ENCODE measurements around the gene FAM216B.
"Not testable (repeated sequence)": the region's sequence is repeated elsewhere in the genome, so short reads cannot be mapped to it uniquely, and the experiment has no call there.

The FAM216B gene

DNA sequence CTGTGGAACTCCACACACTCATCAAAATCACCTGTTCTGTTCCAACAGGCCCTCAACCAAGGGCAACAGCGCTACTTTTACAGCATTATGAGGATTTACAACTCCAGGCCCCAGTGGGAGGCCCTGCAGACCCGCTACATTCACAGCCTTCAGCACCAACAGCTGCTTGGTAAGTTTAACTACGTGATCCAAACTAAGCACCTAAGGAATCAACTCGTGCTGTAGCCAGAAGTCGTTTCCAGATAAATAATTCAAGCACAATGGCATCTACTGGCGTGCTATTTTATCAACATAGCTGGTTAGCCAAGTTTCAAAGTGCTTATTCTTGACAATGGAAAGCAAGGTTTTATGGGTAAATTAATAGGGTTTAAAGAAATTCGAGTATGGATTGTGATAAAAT is 5.3 kb downstream of the FAM216B start:
- no peak for DNase-seq

DNA sequence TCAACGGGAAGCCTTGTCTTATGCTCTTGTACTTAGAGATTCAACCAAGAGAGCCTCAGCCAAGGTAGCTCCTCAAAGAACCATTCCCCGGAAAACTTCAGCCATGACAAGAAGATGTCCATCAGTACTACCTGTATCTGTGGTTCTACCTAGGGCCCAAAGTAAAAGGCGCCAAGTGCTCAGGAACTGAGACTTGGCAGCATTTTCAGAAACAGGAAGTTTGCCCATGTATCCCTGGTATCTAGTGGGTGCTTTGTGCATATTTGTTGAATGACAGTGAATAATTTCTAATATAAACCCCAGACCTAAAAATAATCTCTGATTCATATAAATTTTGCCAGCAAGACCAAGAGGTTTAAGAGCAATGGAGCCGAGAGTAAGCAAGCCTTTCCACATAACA is 7.2 kb downstream of the FAM216B start:
- DNase-seq, result no peak

DNA sequence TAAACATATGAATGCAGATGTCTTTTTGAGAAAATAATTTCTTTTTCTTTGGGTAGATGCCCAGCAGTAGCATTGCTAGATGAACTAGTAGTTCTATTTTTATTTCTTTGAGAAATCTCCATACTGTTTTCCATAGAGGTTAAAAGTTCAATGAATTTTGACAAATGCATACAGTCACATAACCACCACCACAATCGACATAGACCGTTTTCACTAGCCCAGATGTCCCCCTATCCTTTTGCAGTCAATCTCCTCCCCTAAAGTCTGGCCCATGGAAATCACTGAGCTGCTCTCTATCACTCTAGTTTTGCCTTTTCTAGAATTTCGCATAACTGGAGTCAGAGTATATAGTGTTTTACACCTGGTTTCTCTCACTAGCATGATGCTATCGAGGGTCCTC is 10.8 kb downstream of the FAM216B start:
- DNase-seq, result no peak

DNA sequence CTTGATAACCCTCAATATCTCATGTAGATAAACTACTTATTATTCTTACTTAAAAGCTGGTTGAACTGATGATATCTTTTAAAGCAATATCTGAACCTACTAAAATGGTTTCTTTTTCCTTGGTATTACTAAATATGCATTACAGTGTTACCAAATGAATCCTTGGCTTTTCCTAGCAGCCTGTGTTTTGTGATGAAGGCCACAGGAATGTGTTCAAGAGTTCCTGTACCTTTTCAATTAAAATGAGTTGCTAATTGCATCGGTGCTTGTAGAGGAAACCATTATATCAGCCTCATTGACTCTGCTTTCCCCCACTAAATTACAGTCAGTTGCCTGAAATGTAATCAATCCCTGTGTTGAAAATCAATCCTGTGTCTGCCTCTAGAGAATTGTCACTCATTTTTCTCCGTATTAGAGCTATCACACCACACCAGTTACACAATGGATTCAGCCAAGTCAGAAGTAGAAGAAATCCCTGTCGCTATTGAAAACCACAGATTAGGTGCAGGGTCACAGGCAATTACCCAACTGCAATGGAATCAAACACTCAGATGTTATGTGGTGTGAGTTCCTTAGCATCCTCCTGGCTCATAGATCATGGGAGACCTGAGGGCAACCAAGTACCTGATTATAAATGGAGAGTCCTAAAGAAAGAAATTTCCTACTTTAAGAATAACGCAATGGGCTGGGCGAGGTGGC is 13.3 kb downstream of the FAM216B start:
- no peak for DNase-seq

DNA sequence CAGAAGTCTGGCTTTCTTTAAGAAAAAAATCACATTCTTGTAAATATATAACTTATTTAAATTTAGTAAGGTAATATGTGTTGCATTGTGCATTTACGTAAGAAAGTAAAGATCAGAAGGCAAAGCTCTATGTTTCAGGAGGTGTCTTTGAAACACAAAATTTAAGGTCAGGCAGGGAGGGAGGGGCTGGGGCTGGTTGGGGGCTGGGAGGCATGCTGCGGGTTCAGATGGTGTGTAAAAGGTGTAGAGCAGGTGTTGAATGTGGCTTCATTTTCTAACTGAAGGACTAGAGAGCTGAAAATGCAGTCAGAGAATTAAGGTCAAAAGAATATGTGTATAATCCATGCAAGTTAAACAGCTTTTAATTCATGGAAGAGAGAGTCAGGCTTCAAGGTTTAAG is 14.3 kb downstream of the FAM216B start:
- DNase-seq, result no peak

DNA sequence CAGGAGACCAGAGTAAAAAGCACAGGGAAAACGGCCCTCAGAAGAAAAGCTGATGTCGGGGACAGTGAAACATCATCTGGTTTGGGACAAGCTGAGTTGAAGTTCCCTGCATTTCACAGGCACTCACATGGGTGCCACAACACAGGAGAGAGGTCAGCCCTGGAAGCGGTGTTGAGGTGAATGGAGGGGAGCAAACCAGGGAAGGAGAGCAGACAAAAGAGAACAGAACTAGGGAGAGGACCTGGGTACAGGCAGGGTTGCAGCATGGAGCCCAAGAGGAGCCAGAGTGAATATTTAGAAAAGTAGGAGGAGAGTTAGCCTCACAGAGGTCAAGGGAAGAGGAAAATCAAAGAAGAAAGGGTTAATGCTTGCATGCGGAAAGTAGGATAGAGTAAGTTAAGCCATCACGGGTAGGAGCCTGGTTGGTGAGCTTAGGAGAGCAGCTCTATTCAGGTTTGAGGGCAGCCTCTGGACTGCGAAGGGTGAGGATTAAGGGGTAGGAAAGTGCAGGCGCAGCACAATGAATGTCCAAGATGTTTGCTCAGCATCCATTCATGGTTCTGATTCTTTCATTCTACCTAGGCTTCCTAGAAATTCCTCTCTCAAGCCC is 15.5 kb downstream of the FAM216B start:
- no peak for DNase-seq

DNA sequence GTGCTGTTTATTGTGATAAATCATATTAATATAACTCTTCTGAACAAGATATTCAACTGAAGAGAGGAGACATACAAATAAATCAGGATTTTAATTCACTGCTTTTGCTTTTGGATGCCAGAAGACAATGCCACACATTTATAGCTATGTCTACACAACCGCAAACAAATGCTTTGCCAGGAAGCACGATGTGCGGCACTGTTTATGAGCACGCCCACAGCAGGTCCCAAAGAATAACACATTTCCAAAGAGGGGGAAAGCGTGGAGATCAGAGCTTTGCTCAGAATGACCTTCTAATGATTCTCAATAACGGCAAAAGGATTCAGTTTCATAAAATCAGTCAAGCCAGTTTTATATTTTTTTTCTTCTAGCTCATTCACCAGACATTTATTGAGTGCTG is 16.7 kb downstream of the FAM216B start:
- DNase-seq, result no peak

DNA sequence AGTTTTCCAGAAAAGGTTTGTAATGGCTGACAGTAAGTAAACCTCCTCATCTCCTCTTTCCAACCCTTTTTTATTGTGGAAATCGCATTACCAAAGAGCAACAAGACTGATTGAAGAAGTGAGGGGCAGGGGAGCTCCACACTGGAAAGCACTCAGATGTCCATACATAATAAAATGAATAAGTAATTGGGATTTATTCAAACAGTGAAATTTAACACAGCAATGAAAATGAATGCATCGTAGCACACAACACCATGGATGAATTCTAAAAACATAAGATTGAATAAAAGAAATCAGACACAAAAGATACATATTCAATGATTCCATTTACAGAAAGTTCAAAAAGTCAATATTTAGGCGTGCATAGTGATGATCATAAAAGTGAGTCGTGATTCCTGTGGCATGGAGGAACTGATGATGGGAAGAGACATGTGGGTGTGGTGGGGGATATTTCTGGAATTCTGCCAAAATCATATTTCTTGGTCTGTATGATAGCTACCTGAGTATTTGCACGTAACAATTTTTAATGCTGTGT is 18.8 kb downstream of the FAM216B start:
- DNase-seq, result no peak

DNA sequence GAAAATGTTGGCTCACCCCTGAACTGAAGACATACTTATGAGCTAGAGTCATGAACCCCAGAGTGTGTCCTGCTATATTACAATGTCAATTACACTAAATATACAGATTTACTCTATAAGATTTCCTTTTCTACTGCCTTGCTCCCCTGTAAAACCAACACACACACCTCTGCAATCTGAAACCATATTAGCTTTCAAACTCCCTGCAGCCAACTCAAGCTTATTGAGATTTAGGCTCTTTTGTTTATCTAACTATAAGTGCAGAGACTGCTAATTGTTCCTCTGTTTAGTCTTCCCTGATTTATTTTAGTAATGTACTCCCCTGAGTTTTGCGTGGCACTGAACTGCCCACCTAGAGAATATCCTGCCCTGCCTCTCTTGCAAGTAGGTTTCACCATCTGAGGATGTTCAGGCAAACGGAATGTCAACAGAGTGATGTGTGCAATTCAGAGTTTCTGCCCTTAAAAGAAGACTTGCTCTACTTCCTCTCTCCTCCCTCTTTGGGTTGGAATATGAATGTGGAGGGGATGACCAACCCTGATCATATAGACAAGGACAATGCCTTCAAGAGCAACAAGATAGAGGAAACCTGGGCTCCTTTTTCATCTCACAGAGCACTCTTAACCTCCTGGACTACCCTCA is 22.3 kb downstream of the FAM216B start:
- DNase-seq, result no peak

DNA sequence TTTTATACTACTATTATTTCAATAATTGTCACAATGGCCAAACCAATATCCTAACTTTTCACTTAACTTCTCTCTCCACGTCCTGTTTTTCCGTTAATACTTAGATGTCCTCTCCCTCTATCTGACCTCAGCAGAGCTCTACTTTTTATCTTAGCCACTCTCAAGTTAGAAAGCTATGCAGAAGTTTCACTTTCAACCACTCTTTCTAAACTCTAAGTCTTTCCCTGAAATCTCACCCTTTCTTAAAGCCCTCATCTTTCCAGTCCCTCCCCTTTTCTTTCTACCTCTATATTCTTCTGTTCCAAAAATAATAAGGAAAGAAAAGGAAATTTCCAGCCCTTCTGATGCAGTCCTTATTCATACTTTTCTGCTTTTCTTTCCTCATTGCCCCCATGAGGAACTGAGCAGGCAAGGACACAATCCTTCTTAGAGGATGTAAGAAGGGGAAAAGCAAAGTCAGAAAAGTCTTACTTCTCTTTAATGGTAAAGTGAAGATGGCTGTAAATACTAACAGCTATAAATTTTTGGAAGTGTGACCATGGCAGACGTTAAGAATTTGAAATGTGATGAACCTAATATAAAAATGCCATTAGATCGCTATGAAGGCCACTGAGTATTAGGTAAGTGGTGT is 23.0 kb downstream of the FAM216B start:
- DNase-seq, result no peak

DNA sequence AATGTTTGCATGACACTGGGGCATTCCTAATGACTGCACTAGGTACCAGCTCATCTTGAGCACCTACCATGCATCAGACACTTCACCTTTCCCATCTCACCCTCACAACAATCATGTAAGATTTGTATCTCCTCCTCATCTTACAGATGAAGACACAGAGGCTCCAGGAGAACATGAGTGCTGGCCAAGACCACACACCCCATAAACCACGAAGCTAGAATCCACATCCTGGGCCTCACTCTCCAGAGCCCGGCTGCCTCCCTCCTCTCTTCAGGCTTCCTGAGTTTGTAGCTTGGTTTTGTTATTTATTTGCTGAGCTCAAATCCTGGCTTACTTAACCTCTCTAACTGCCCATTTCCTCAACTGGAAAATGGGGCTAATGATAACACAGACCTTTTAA is 25.9 kb downstream of the FAM216B start:
- no peak for DNase-seq

DNA sequence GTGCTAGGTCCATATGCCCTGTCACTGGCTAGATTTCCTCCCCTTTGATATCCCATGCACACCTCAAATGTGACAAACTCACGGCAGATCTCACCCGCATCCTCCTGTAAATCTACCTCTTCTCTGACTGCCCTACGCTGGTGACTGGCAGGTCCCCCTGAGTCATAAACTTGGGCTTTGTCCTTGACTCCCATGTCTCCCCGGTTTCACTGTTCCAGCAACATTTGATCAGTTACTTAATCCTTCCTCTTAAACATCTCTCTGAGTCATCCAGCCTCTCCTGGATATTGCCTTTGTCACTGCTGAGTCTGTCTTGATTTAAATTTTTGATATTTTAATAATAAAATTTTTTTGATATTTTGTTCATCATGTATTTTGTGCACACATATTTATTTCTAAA is 26.5 kb downstream of the FAM216B start:
- DNase-seq, result no peak

DNA sequence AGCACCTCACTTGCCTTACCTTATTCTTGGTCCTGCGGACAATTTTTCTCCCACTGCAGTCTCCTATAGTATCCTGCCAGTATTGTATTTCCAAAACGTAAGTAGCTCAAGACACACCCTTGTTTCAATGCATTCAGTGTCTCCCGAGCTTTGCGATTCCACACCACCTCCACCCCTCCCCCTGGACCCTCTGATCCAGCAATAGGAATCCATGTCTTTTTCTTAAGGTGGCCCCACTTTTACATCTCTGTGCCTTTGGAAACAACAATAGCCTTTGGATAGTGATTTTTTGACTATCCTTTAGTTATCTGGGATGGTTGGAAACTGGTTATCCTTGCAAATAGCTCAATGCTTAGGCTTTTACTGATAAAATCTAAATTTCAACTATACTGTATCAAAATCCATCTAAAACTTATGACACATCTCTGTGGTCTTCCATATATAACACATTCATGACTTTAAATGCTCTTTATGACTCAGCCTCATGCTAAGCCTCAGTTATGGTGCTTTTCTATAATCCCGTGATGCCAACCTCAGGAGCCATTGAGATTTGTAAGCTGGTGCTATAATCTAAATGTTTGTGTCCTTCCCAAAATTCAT is 27.1 kb downstream of the FAM216B start:
- no peak for DNase-seq

DNA sequence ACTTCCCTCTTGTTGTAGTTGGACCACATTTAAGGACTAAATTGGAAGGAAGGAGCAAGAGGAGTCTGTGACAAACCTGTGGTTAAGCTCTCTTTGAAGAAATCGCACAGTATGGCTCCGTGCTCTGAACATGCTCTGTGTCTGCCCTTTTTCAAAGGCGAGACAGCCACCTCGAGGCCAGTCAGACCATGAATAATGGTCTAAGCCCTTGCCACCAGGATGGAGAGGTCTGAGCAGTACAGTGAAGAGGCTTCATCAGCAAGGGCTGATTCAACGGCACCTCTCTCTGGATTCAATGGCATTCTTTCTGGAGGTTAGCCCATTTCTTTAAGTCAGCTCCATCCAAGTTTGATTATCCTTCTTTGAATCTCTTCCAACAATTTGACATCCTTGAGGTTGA is 30.9 kb downstream of the FAM216B start:
- no peak for DNase-seq

DNA sequence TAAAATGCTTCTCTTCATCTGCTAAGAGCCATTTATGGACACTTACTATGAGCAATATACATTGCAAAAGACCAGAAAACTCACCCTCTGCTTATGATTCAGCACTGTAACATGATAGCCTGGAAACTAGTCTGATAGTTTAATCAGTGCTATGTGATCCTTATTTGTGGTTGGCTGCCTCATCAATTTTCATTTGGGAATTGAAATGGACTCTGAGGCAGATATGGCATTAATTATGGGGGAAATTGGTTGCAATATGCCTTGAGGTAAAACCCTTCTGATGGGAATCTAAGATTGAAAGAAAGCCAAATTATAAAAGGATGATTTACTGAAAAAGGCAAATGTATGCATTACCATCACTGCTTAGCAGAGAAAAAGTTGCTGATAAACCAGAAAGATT is 33.5 kb downstream of the FAM216B start:
- DNase-seq, result no peak

DNA sequence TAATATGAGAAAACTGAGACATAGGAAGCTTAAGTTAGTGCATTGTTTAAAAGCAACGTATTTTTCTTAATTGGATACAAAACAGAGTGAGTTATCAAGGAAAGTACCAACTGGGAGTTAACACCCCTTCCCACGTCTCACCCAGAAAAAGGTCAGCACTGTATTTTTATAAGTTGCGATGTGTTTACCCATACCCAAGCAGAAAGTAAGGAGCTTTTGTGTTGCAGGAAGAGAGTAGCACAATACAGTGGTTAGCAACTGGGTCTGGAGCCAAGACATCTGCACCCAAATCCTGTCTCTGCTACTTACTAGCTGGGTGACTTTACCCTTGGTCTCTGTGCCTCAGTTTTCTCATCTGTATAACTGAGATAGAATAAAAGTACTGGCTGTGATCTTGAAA is 34.3 kb downstream of the FAM216B start:
- no peak for DNase-seq

DNA sequence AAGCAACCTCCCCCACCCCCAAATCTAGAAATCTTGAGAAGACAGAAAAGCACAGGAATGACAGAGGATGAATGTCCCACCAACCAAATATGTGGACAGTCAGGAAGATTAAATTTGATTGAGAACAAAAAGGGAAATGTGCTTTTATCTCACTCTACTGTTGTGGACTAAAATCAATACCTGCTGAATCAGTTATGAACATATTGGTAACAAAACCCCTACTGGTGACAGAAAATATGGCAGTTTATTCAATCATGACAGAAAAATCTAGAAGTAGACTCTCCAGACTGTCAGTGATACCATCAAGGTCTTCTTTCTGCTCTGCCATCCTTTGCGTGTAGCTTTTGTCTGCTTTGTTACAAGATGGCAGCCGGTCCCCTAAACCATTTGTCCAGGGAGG is 35.2 kb downstream of the FAM216B start:
- DNase-seq, result no peak

DNA sequence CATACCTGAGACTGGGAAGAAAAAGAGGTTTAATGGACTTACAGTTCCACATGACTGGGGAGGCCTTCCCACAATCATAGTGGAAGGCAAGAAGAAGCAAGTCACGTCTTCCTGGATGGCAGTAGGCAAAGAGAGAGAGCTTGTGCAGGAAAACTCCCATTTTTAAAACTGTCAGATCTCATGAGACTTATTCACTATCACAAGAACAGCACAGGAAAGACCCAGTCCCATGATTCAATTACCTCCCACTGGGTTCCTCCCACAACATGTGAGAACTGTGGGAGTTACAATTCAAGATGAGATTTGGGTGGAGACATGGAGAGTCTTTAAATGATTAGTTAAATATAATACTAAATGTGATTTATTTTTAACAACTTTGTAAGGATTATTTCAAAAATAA is 38.3 kb downstream of the FAM216B start:
- DNase-seq, result not testable (repeated sequence)

DNA sequence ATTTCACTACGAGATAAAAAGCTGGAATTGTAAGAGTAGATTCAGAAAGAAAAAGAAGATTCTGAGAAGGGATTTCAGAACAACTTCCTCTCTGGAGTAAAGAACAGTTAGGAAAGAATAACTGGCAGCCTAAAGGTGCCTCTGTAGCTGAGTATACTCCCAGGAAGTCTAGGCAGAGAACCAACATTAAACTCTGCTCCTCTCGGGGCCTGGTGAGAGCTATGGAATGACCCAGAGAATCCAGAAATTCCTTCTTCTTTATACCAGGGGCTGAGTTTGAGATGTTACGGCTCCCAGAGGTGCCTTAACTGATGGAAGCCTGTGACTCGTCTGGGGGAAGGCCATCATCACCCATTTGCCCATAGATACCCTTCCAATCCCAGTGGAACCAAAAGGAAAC is 39.1 kb downstream of the FAM216B start:
- DNase-seq, result no peak

DNA sequence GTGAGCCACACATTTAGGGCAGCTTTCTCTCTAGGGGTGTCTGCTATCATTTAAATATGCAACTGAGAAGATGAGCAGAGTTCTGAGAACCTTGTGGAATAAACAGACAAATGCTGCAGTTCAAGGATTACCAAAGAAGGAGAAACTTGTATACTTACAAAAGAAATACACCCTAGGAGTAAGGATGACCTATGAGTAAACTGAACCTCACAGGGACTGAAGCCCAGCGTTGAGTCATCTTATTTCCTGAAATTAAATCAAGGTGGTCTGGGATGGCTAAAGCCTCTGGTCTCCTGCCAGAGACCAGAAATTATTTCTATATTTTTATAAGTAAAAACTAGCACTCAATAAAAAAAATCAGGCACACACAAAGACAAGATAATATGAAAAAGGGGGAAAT is 40.1 kb downstream of the FAM216B start:
- no peak for DNase-seq

DNA sequence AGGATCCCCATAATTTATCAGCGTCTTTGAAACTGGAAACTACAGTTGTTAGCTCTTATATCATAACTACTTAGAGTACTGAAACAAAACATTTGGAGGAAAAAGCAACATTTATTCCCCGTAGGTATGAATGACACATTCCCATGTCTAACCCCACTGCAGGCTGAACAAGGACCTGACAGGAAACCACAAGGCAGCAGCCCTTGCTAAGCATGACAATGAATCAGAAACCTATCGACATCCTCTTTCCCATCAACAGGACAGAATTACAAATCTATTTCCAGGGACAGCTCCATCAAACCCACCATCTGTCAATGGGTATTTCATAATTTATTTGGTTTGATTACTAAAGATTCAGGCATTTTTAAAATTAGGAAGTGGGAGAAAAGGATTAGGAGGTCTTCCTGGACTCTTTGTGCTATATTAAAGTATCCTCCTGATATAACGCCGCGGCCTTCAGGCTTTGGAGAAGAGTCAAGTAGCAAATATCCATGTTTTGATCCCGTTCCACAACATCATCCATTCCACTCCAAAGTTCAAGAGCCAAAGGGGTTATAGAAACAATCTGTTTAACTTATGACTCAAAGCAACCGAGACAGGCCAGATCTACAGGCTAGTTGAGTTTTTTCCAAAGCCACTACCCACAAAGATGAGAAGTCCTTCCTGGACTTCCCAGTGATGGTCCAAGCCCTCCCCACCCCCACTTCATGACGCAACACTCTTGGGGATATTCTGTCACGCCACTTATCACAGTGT is 51.1 kb downstream of the FAM216B start:
- no peak for DNase-seq

DNA sequence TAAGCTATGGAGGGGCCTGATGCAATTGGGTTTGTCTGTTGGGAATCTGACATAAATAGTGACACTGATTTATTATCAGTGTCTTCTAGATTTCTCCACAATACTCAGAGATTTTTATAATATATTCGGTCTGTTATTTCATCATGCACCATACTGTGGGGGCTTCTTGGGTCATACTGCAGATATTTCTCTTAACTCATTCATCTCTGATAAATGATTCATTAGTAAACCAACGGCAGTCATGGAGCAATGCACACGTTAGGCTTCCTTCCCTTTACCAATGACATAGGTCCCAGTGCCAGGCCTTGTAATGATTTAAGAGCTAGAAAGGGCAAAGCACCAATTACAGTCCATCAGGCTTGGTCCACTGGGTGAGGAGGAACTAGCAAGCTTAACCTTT is 53.6 kb downstream of the FAM216B start:
- no peak for DNase-seq
